ENCODE measurements around the gene HK1. TPM values are rescaled to one million over a fixed set of nuclear protein-coding genes. Genes with fewer than 3 reads are reported as not detected.
"Not testable (repeated sequence)": the region's sequence is repeated elsewhere in the genome, so short reads cannot be mapped to it uniquely, and the experiment has no call there.

The HK1 gene
- total RNA-seq, 1 donor from 2014 or later = 219 TPM

- no peaks in the 10 kb centered on the region for H3K27me3 ChIP-seq (ENCODE audit: low read depth)
- TF ChIP-seq, protein P1, sequence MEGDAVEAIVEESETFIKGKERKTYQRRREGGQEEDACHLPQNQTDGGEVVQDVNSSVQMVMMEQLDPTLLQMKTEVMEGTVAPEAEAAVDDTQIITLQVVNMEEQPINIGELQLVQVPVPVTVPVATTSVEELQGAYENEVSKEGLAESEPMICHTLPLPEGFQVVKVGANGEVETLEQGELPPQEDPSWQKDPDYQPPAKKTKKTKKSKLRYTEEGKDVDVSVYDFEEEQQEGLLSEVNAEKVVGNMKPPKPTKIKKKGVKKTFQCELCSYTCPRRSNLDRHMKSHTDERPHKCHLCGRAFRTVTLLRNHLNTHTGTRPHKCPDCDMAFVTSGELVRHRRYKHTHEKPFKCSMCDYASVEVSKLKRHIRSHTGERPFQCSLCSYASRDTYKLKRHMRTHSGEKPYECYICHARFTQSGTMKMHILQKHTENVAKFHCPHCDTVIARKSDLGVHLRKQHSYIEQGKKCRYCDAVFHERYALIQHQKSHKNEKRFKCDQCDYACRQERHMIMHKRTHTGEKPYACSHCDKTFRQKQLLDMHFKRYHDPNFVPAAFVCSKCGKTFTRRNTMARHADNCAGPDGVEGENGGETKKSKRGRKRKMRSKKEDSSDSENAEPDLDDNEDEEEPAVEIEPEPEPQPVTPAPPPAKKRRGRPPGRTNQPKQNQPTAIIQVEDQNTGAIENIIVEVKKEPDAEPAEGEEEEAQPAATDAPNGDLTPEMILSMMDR (IDR thresholded peaks at IDR 0.05; ENCODE audit: borderline replicate concordance) = no peak
- H3K36me3 ChIP-seq = no peaks in the 10 kb centered on the region
- H3K4me3 ChIP-seq = no peak overlapping the region
- H3K4me1 ChIP-seq = peaks cover 18% of the 10 kb centered on the region
- H3K27ac ChIP-seq (replicated peaks) = no peak overlapping the region
- intact Hi-C loops (cut with micrococcal nuclease) = no loop called here
- no peaks in the 10 kb centered on the region for H3K9me3 ChIP-seq (replicated peaks)
- DNase-seq = no peak
These were observed 29.1 kb downstream of the HK1 start for GRCh38 chr10:69307434-69307833.

DNA sequence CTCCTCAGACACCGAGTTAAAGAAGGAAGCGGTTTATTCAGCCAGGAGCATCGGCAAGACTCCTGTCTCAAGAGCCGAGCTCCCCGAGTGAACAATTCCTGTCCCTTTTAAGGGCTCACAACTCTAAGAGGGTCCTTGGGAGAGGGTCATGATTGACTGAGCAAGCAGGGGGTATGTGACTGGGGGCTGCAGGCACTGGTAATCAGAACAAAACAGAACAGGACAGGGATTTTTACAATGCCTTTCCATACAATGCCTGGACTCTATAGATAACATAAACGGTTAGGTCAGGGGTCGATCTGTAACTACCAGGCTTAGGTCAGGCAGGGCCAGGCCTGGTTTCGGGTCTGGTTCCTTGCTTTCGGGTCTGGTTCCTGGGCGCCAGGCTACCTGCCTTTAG, 30.0 kb downstream of the HK1 start:
- DNase-seq; intact Hi-C loops (cut with micrococcal nuclease); H3K9me3 ChIP-seq (replicated peaks); H3K27me3 ChIP-seq (ENCODE audit: low read depth); H3K36me3 ChIP-seq; H3K27ac ChIP-seq (replicated peaks); H3K4me3 ChIP-seq: not testable (repeated sequence)
- peaks cover 18% of the 10 kb centered on the region for H3K4me1 ChIP-seq

DNA sequence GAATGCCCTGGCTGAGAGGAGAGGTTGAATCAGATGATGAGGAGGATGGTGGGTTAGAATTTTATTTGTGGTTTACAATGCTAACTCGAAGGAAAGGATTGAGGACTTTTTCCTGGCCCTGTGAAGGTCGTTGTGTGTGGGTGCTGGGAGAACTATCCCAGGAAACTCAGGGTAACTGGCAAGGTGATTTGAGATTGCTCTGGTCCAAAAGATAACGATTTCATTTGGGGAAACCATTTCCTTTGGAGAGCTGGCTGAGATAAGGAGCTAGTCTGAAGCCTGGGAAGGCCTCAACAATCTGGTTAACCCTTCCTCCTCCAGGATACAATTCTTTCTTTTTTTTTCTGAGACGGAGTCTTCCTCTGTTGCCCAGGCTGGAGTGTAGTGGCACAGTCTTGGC, 33.0 kb downstream of the HK1 start:
- no peak overlapping the region for H3K27ac ChIP-seq (replicated peaks)
- intact Hi-C loops (cut with micrococcal nuclease) = no loop called here
- no peaks in the 10 kb centered on the region for H3K27me3 ChIP-seq (ENCODE audit: low read depth)
- no peak overlapping the region for H3K4me3 ChIP-seq
- no peak for DNase-seq
- TF ChIP-seq, protein P1 (IDR thresholded peaks at IDR 0.05; ENCODE audit: borderline replicate concordance) = no peak
- H3K9me3 ChIP-seq (replicated peaks) = no peaks in the 10 kb centered on the region
- no peaks in the 10 kb centered on the region for H3K36me3 ChIP-seq
- H3K4me1 ChIP-seq = peaks cover 20% of the 10 kb centered on the region

- TF ChIP-seq, protein P1 (IDR thresholded peaks at IDR 0.05; ENCODE audit: borderline replicate concordance) = no peak
- Histone ChIP-seq H3K4me1 (peaks cover 26% of the 10 kb centered on the region), H3K4me3 (no peak overlapping the region), H3K36me3 (no peaks in the 10 kb centered on the region), H3K27ac (replicated peaks) (no peak overlapping the region), H3K27me3 (ENCODE audit: low read depth) (no peaks in the 10 kb centered on the region), H3K9me3 (replicated peaks) (no peaks in the 10 kb centered on the region)
- intact Hi-C loops (cut with micrococcal nuclease) = no loop called here
- no peak for DNase-seq
These were observed 34.2 kb downstream of the HK1 start for GRCh38 chr10:69312528-69312927.

GRCh38 chr10:69315100-69315542, 36.8 kb downstream of the HK1 start:
- TF ChIP-seq, protein P1 (IDR thresholded peaks at IDR 0.05; ENCODE audit: borderline replicate concordance) = no peak
- Histone ChIP-seq H3K27ac (replicated peaks) (no peak overlapping the region), H3K9me3 (replicated peaks) (no peaks in the 10 kb centered on the region), H3K27me3 (ENCODE audit: low read depth) (no peaks in the 10 kb centered on the region), H3K36me3 (no peaks in the 10 kb centered on the region), H3K4me3 (no peak overlapping the region), H3K4me1 (peaks cover 49% of the 10 kb centered on the region)
- intact Hi-C loops (cut with micrococcal nuclease) = no loop called here
- no peak for DNase-seq

DNA sequence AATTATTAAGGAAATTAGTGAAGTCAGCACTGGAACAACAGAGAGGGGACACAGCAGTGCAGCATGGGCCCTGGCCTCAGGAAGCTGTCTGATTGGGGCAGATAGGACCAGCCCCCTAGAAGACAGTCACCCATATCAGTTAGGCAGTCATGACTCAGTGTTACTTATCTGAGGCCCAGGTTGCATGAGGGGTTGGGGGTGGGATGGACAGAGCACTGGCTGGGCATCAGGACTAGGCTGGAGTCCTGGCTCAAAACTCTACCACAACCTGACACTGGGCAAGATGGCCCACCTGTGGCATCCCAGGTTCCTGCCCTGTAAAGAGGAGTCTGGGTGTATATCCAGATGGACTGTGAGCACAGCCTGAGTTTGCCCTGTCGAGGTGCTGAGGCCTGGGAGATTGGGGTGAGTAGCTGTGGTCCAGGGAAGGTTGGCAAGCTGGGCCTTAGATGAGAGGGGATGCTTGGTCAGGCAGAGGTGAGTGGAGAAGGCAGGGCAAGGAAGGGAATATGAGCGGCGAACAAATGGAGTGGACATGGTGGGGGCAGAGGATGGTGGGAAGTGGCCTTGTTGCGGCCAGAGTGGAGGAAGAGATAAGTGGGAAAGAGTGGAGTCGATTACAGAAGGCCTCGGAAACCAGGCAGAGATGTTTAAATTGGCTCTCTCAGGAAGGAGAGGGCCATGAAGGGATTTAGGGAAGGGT, 37.5 kb downstream of the HK1 start:
- H3K27ac ChIP-seq (replicated peaks) = peak overlapping the region; percentile 48
- H3K36me3 ChIP-seq = no peaks in the 10 kb centered on the region
- intact Hi-C loops (cut with micrococcal nuclease) = no loop called here
- no peaks in the 10 kb centered on the region for H3K9me3 ChIP-seq (replicated peaks)
- no peak for DNase-seq
- no peaks in the 10 kb centered on the region for H3K27me3 ChIP-seq (ENCODE audit: low read depth)
- TF ChIP-seq, protein P1 (IDR thresholded peaks at IDR 0.05; ENCODE audit: borderline replicate concordance) = no peak
- no peak overlapping the region for H3K4me3 ChIP-seq
- H3K4me1 ChIP-seq = peaks cover 51% of the 10 kb centered on the region
